ENCODE results near the gene RNF182. TPM values are rescaled to one million over a fixed set of nuclear protein-coding genes. Genes with fewer than 3 reads are reported as not detected.
"Not testable (repeated sequence)": the region's sequence is repeated elsewhere in the genome, so short reads cannot be mapped to it uniquely, and the experiment has no call there.

The RNF182 gene
- total RNA-seq, 1 donor from 2014 or later: 2.8 TPM

- H3K27me3 Mint-ChIP-seq: peaks cover 14% of the 10 kb centered on the region
- TF ChIP-seq CTCF (conservative IDR thresholded peaks at IDR 0.05): no peak
- no peaks in the 10 kb centered on the region for H3K36me3 Mint-ChIP-seq
- no peaks in the 10 kb centered on the region for H3K4me1 Mint-ChIP-seq (ENCODE audit: unreplicated experiment)
- DNase-seq (ENCODE audit: extremely low spot score, unreplicated experiment): no peak
- no peaks in the 10 kb centered on the region for H3K9me3 Mint-ChIP-seq
- no peak overlapping the region for H3K4me3 Mint-ChIP-seq
- no peak overlapping the region for H3K27ac Mint-ChIP-seq
Measured at GRCh38 chr6:13932785-13933184, 8.0 kb downstream of the RNF182 start.

- no peak for TF ChIP-seq CTCF (conservative IDR thresholded peaks at IDR 0.05)
- Mint-ChIP-seq H3K27me3 (peaks cover 3% of the 10 kb centered on the region), H3K4me3 (no peak overlapping the region), H3K9me3 (no peaks in the 10 kb centered on the region), H3K4me1 (ENCODE audit: unreplicated experiment) (no peaks in the 10 kb centered on the region), H3K36me3 (no peaks in the 10 kb centered on the region), H3K27ac (no peak overlapping the region)
- DNase-seq (ENCODE audit: extremely low spot score, unreplicated experiment): no peak
Measured at GRCh38 chr6:13934721-13935120, 10.0 kb downstream of the RNF182 start.

GRCh38 chr6:13935190-13935880 lies 10.6 kb downstream of the RNF182 start:
- H3K4me1 Mint-ChIP-seq (ENCODE audit: unreplicated experiment): no peaks in the 10 kb centered on the region
- DNase-seq (ENCODE audit: extremely low spot score, unreplicated experiment): no peak
- TF ChIP-seq CTCF (conservative IDR thresholded peaks at IDR 0.05): no peak
- H3K27ac Mint-ChIP-seq: no peak overlapping the region
- H3K27me3 Mint-ChIP-seq: peaks cover 1% of the 10 kb centered on the region
- H3K9me3 Mint-ChIP-seq: no peaks in the 10 kb centered on the region
- H3K4me3 Mint-ChIP-seq: no peak overlapping the region
- H3K36me3 Mint-ChIP-seq: no peaks in the 10 kb centered on the region

- DNase-seq (ENCODE audit: extremely low spot score, unreplicated experiment); H3K27me3 Mint-ChIP-seq; H3K4me3 Mint-ChIP-seq; H3K36me3 Mint-ChIP-seq; H3K27ac Mint-ChIP-seq; H3K4me1 Mint-ChIP-seq (ENCODE audit: unreplicated experiment); H3K9me3 Mint-ChIP-seq: not testable (repeated sequence)
Measured at GRCh38 chr6:13935881-13936261, 11.1 kb downstream of the RNF182 start.

- H3K9me3 Mint-ChIP-seq: peaks cover 4% of the 10 kb centered on the region
- H3K4me1 Mint-ChIP-seq (ENCODE audit: unreplicated experiment): no peaks in the 10 kb centered on the region
- no peaks in the 10 kb centered on the region for H3K36me3 Mint-ChIP-seq
- TF ChIP-seq CTCF (conservative IDR thresholded peaks at IDR 0.05): no peak
- H3K27me3 Mint-ChIP-seq: no peaks in the 10 kb centered on the region
- H3K4me3 Mint-ChIP-seq: no peak overlapping the region
- no peak for DNase-seq (ENCODE audit: extremely low spot score, unreplicated experiment)
- no peak overlapping the region for H3K27ac Mint-ChIP-seq
Measured at GRCh38 chr6:13941902-13942301, 17.1 kb downstream of the RNF182 start.

- peaks cover 5% of the 10 kb centered on the region for H3K9me3 Mint-ChIP-seq
- H3K4me1 Mint-ChIP-seq (ENCODE audit: unreplicated experiment): no peaks in the 10 kb centered on the region
- no peaks in the 10 kb centered on the region for H3K27me3 Mint-ChIP-seq
Measured at GRCh38 chr6:13943943-13944342, 19.2 kb downstream of the RNF182 start.

More at GRCh38 chr6:13943943-13944342, 19.2 kb downstream of the RNF182 start:
- no peak for DNase-seq (ENCODE audit: extremely low spot score, unreplicated experiment)
- Mint-ChIP-seq H3K4me3 (no peak overlapping the region), H3K27ac (no peak overlapping the region), H3K36me3 (no peaks in the 10 kb centered on the region)
- no peak for TF ChIP-seq CTCF (conservative IDR thresholded peaks at IDR 0.05)

Measured in type B pancreatic cell (in vitro differentiated cells).